Glutamatergic neuron (in vitro differentiated cells): Measurements from ENCODE around the gene INTS7. TPM values are rescaled to one million over a fixed set of nuclear protein-coding genes. Genes with fewer than 3 reads are reported as not detected.
"Not testable (repeated sequence)": the region's sequence is repeated elsewhere in the genome, so short reads cannot be mapped to it uniquely, and the experiment has no call there.

Experiments used
- DNase-seq: peaks from one replicate; pipeline ENCODE4 v3.0.0; 2022
- H3K27ac Mint-ChIP-seq: one replicate; pipeline ENCODE4 v1.8.0; 2020; ENCODE audit warnings: mild to moderate bottlenecking, mixed read lengths, inconsistent platforms; ENCODE audit not compliant: unreplicated experiment
- H3K27me3 Mint-ChIP-seq: one replicate; pipeline ENCODE4 v1.8.0; 2020; ENCODE audit warnings: mild to moderate bottlenecking, moderate library complexity, mixed read lengths, inconsistent platforms; ENCODE audit not compliant: unreplicated experiment
- H3K36me3 Mint-ChIP-seq: one replicate; pipeline ENCODE4 v1.8.0; 2020; ENCODE audit warnings: mild to moderate bottlenecking, mixed read lengths, inconsistent platforms; ENCODE audit not compliant: unreplicated experiment
- H3K4me1 Mint-ChIP-seq: one replicate; pipeline ENCODE4 v1.8.0; 2020; ENCODE audit warnings: mild to moderate bottlenecking, low read depth, mixed read lengths, inconsistent platforms; ENCODE audit not compliant: unreplicated experiment
- H3K4me3 Mint-ChIP-seq: one replicate; pipeline ENCODE4 v1.8.0; 2020; ENCODE audit warnings: mild to moderate bottlenecking, mixed read lengths, inconsistent platforms; ENCODE audit not compliant: unreplicated experiment
- H3K9me3 Mint-ChIP-seq: one replicate; pipeline ENCODE4 v1.8.0; 2020; ENCODE audit warnings: mild to moderate bottlenecking, moderate library complexity, mixed read lengths, inconsistent platforms; ENCODE audit not compliant: unreplicated experiment
- CTCF ChIP-seq: fragments of 200-600 bp; sonication (generic); IDR thresholded peaks from one replicate; pipeline ENCODE4 v1.5.0; 2021; ENCODE audit not compliant: partially characterized antibody, unreplicated experiment
- total RNA-seq: library from RNA; stranded (reverse); fragmentation: NEBNext Ultra II Directional; extraction: Animal tissue kit (Norgen Biotek cat#: 25700); gene quantifications from one replicate; pipeline ENCODE4 v1.2.1, GENCODE V29; 2021; ENCODE audit not compliant: unreplicated experiment

INTS7 gene
- total RNA-seq, 1 donor from 2014 or later: 17.6 TPM

GRCh38 chr1:211918843-211919414 is 116.4 kb downstream of the INTS7 start:
- no peak for TF ChIP-seq CTCF
- no peaks in the 10 kb centered on the region for H3K36me3 Mint-ChIP-seq
- no peak overlapping the region for H3K27ac Mint-ChIP-seq
- peaks cover 2% of the 10 kb centered on the region for H3K27me3 Mint-ChIP-seq
- no peak overlapping the region for H3K4me3 Mint-ChIP-seq
- peaks cover 4% of the 10 kb centered on the region for H3K9me3 Mint-ChIP-seq
- peaks cover 4% of the 10 kb centered on the region for H3K4me1 Mint-ChIP-seq
- DNase-seq: no peak

- H3K4me1 Mint-ChIP-seq, DNase-seq, H3K27ac Mint-ChIP-seq, H3K4me3 Mint-ChIP-seq, H3K27me3 Mint-ChIP-seq, H3K36me3 Mint-ChIP-seq, H3K9me3 Mint-ChIP-seq: not testable (repeated sequence)
Observed at GRCh38 chr1:211916458-211916857, 118.9 kb downstream of the INTS7 start.

GRCh38 chr1:211915924-211916323 is 119.4 kb downstream of the INTS7 start:
- no peaks in the 10 kb centered on the region for H3K36me3 Mint-ChIP-seq
- H3K9me3 Mint-ChIP-seq: peaks cover 7% of the 10 kb centered on the region
- no peaks in the 10 kb centered on the region for H3K4me1 Mint-ChIP-seq
- no peak for TF ChIP-seq CTCF
- no peak for DNase-seq
- peaks cover 1% of the 10 kb centered on the region for H3K27me3 Mint-ChIP-seq
- no peak overlapping the region for H3K27ac Mint-ChIP-seq
- H3K4me3 Mint-ChIP-seq: no peak overlapping the region

- no peak overlapping the region for H3K27ac Mint-ChIP-seq
- no peak overlapping the region for H3K4me3 Mint-ChIP-seq
- no peak for TF ChIP-seq CTCF
- no peaks in the 10 kb centered on the region for H3K4me1 Mint-ChIP-seq
- DNase-seq: no peak
- H3K36me3 Mint-ChIP-seq: no peaks in the 10 kb centered on the region
- H3K27me3 Mint-ChIP-seq: peaks cover 1% of the 10 kb centered on the region
- H3K9me3 Mint-ChIP-seq: peaks cover 3% of the 10 kb centered on the region
Observed at GRCh38 chr1:211912844-211913432, 122.4 kb downstream of the INTS7 start.

GRCh38 chr1:211912038-211912437 is 123.3 kb downstream of the INTS7 start:
- no peak for TF ChIP-seq CTCF
- Mint-ChIP-seq H3K4me1 (no peaks in the 10 kb centered on the region), H3K4me3 (no peak overlapping the region), H3K36me3 (no peaks in the 10 kb centered on the region), H3K9me3 (peaks cover 3% of the 10 kb centered on the region), H3K27ac (no peak overlapping the region), H3K27me3 (peaks cover 1% of the 10 kb centered on the region)
- DNase-seq: no peak
